CD14-positive monocyte (primary cell): Measurements from ENCODE around the gene QKI. TPM values are rescaled to one million over a fixed set of nuclear protein-coding genes. Genes with fewer than 3 reads are reported as not detected.
A peak's percentile ranks its signal among the peaks of the same experiment; 100 is the strongest.

Experiments
- DNase-seq, 3 donors: peaks; one replicate each; pipeline ENCODE4 v3.0.0-alpha.2; 2011 to 2022
- H2AFZ ChIP-seq: 2 replicates; pipeline ENCODE4 v1.6.0; 2012; ENCODE audit warnings: mild to moderate bottlenecking, low read depth, low read length, inconsistent platforms; ENCODE audit not compliant: insufficient read depth, poor library complexity, severe bottlenecking
- H3K27ac ChIP-seq, 2 donors: 1 replicate in 1 of 2; 2 replicates in 1 of 2; pipeline ENCODE4 v1.5.1; 2012 to 2013; ENCODE audit warnings: low read length in 2 of 2, control low read depth in 1 of 2, inconsistent platforms in 1 of 2, low read depth in 1 of 2, mild to moderate bottlenecking in 1 of 2
- H3K27me3 ChIP-seq, 2 donors: one replicate each; pipeline versions ENCODE4 v1.6.0 to v1.6.1; 2011 to 2013; ENCODE audit warnings: low read length in 2 of 2; ENCODE audit not compliant: control insufficient read depth in 2 of 2, insufficient read depth in 2 of 2
- H3K36me3 ChIP-seq, 2 donors: replicated peaks in 1 of 2; 1 replicate in 1 of 2; 2 replicates in 1 of 2; pipeline versions ENCODE4 v1.5.1 to v1.6.1; 2012 to 2013; ENCODE audit warnings: low read length in 2 of 2, control low read depth in 1 of 2, inconsistent platforms in 1 of 2, mild to moderate bottlenecking in 1 of 2; ENCODE audit not compliant: insufficient read depth in 2 of 2, control insufficient read depth in 1 of 2
- H3K4me1 ChIP-seq, 2 donors: 1 replicate in 1 of 2; 2 replicates in 1 of 2; pipeline versions ENCODE4 v1.5.1 to v1.6.1; 2012 to 2013; ENCODE audit warnings: low read length in 2 of 2, control low read depth in 1 of 2, inconsistent platforms in 1 of 2, mild to moderate bottlenecking in 1 of 2, moderate library complexity in 1 of 2; ENCODE audit not compliant: insufficient read depth in 2 of 2, control insufficient read depth in 1 of 2
- H3K4me2 ChIP-seq: replicated peaks from 2 replicates; pipeline ENCODE3; 2012; ENCODE audit warnings: low read length, moderate library complexity, mild to moderate bottlenecking; ENCODE audit not compliant: poor library complexity, severe bottlenecking; ENCODE audit errors: extremely low read depth
- H3K4me3 ChIP-seq, 3 experiments: fragments of 200-600 bp in 1 of 3; sonication (generic) in 1 of 3; replicated peaks in 1 of 3; 1 replicate in 2 of 3; 2 replicates in 1 of 3; pipeline ENCODE4 v1.5.1; 2011 to 2013; ENCODE audit warnings: low read length in 3 of 3, mild to moderate bottlenecking in 3 of 3, control low read depth in 2 of 3, low read depth in 2 of 3, inconsistent platforms in 1 of 3, moderate library complexity in 1 of 3
- H3K79me2 ChIP-seq: 2 replicates; pipeline ENCODE4 v1.6.0; 2012; ENCODE audit warnings: mild to moderate bottlenecking, control low read depth, inconsistent platforms, low read length, moderate library complexity; ENCODE audit not compliant: insufficient read depth
- H3K9ac ChIP-seq: 2 replicates; pipeline ENCODE4 v1.6.0; 2017; ENCODE audit warnings: low read length, mild to moderate bottlenecking; ENCODE audit not compliant: insufficient read depth, poor library complexity, severe bottlenecking
- H3K9me3 ChIP-seq, 2 donors: replicated peaks in 1 of 2; 1 replicate in 1 of 2; 2 replicates in 1 of 2; pipeline versions ENCODE4 v1.5.1 to v1.6.1; 2012 to 2013; ENCODE audit warnings: low read length in 2 of 2, control low read depth in 1 of 2; ENCODE audit not compliant: control insufficient read depth in 1 of 2, insufficient read depth in 1 of 2
- H4K20me1 ChIP-seq: 2 replicates; pipeline ENCODE4 v1.6.0; 2012; ENCODE audit warnings: mild to moderate bottlenecking, low read length, control low read depth, moderate library complexity; ENCODE audit not compliant: insufficient read depth
- H3K27ac Mint-ChIP-seq, 7 donors: one replicate each; pipeline ENCODE4 v1.8.0; 2020; ENCODE audit warnings: mild to moderate bottlenecking in 7 of 7, mixed read lengths in 7 of 7, moderate library complexity in 6 of 7, inconsistent platforms in 2 of 7
- H3K27me3 Mint-ChIP-seq, 3 donors: one replicate each; pipeline ENCODE4 v1.8.0; 2021 to 2022; ENCODE audit warnings: low read depth in 3 of 3, mild to moderate bottlenecking in 3 of 3, mixed read lengths in 3 of 3, moderate library complexity in 3 of 3, inconsistent platforms in 1 of 3
- H3K36me3 Mint-ChIP-seq, 2 donors: one replicate each; pipeline ENCODE4 v1.8.0; 2020; ENCODE audit warnings: mixed read lengths in 2 of 2, inconsistent platforms in 1 of 2, mild to moderate bottlenecking in 1 of 2
- H3K4me1 Mint-ChIP-seq: one replicate; pipeline ENCODE4 v1.8.0; 2020; ENCODE audit warnings: mild to moderate bottlenecking, mixed read lengths
- H3K4me3 Mint-ChIP-seq, 2 donors: one replicate each; pipeline ENCODE4 v1.8.0; 2020; ENCODE audit warnings: mild to moderate bottlenecking in 2 of 2, mixed read lengths in 2 of 2, moderate library complexity in 1 of 2
- H3K9me3 Mint-ChIP-seq, 7 donors: one replicate each; pipeline ENCODE4 v1.8.0; 2020 to 2022; ENCODE audit warnings: mixed read lengths in 7 of 7, mild to moderate bottlenecking in 6 of 7, moderate library complexity in 6 of 7, inconsistent platforms in 2 of 7
- WGBS: methylation state at CpG from one replicate; pipeline ENCODE4 v1.1.5; 2013; ENCODE audit warnings: missing lambda C conversion rate; ENCODE audit not compliant: insufficient coverage; 5-methylcytosine and 5-hydroxymethylcytosine counted together
- intact Hi-C, 2 donors: fragments of 100-400 bp; cut with micrococcal nuclease; formaldehyde crosslinking; loops; one replicate each; pipeline versions ENCODE4 v1.15.0 to v1.15.1; 2023
- polyA plus RNA-seq, 3 donors: library from polyadenylated mRNA; depleted of rRNA in 1 of 3; unstranded in 2 of 3; stranded (reverse) in 1 of 3; fragments of 300-500 nt in 2 of 3; fragments of >200 nt in 1 of 3; fragmentation: Illumina TruSeq in 2 of 3; gene quantifications; 1 replicate in 2 of 3; 2 replicates in 1 of 3; pipeline ENCODE4 v1.2.3, GENCODE V29; 2012 to 2021
- TF ChIP-seq, protein P1 (sequence below): fragments of 200-600 bp; IDR thresholded peaks from one replicate; pipeline ENCODE4 v1.8.0; 2022; ENCODE audit warnings: antibody characterized with exemption, mild to moderate bottlenecking

Gene QKI
- polyA plus RNA-seq, 3 donors = 24.3 to 154 (median 71.8) TPM

DNA sequence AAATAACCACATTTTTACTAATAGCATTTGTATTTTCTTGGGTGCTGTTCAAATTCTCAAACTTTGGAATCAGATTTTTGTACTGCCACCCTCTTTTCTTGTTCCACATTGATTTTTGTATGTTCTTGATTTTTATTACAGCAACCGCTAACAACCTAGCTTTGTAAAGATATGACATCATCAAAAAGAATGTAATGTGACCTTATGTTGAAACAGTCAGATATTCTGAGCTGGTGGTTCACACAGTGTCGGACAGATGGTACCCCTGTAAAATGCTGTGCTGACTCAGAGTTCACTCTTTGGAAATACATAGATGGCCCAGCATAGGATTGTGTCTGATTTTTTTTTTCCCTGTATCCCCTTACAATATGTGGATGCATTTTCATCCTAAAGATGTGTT is 118.9 kb downstream of the QKI start:
- peak overlapping the region; percentile 8 to 79 (median 42) for H3K27ac Mint-ChIP-seq

DNA sequence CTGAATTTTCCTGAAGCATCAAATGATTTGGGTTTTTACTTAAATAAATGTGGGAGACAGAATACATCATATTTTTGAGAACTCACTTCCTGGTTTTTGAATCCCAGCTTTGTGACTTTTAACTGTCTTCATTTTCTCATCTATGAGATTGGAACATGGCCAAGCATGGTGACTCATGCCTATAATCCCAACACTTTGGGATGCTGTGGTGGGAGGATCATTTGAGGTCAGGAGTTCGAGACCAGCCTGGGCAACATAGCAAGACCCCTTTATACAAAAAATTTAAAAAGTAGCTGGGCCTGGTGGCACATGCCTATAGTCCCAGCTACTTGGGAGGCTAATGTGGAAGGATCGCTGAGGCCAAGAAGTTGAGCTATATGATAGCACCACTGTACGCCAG is 122.3 kb downstream of the QKI start:
- Histone ChIP-seq H3K79me2 (peaks cover 100% of the 10 kb centered on the region), H3K27me3 (no peaks in the 10 kb centered on the region), H3K9ac (no peak overlapping the region), H3K27ac (peak overlapping the region in 1 of 2 donors; percentile 34), H4K20me1 (peaks cover 100% of the 10 kb centered on the region), H3K4me2 (no peak overlapping the region), H3K36me3 (peaks cover 5 to 50% of the 10 kb centered on the region in 2 donors), H3K9me3 (no peaks in the 10 kb centered on the region), H3K4me1 (peaks cover 9 to 15% of the 10 kb centered on the region in 2 donors), H3K4me3 (no peak overlapping the region), H2AFZ (no peak overlapping the region)
- peak overlapping the region in 2 of 7 donors; percentile 15 to 32 for H3K27ac Mint-ChIP-seq
- peaks cover 34% of the 10 kb centered on the region for H3K4me1 Mint-ChIP-seq
- peak in 1 of 3 donors; percentile 31 for DNase-seq
- WGBS = no CpG with 5 or more reads among the region's 3 CpGs
- H3K9me3 Mint-ChIP-seq = no peaks in the 10 kb centered on the region
- TF ChIP-seq, protein P1, sequence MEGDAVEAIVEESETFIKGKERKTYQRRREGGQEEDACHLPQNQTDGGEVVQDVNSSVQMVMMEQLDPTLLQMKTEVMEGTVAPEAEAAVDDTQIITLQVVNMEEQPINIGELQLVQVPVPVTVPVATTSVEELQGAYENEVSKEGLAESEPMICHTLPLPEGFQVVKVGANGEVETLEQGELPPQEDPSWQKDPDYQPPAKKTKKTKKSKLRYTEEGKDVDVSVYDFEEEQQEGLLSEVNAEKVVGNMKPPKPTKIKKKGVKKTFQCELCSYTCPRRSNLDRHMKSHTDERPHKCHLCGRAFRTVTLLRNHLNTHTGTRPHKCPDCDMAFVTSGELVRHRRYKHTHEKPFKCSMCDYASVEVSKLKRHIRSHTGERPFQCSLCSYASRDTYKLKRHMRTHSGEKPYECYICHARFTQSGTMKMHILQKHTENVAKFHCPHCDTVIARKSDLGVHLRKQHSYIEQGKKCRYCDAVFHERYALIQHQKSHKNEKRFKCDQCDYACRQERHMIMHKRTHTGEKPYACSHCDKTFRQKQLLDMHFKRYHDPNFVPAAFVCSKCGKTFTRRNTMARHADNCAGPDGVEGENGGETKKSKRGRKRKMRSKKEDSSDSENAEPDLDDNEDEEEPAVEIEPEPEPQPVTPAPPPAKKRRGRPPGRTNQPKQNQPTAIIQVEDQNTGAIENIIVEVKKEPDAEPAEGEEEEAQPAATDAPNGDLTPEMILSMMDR = no peak
- intact Hi-C loops = no loop called here
- H3K27me3 Mint-ChIP-seq = no peaks in the 10 kb centered on the region
- no peak overlapping the region for H3K4me3 Mint-ChIP-seq
- H3K36me3 Mint-ChIP-seq = peaks cover 37 to 53% of the 10 kb centered on the region in 2 donors

More for the DNA sequence above, 118.9 kb downstream of the QKI start:
- no peaks in the 10 kb centered on the region for H3K27me3 ChIP-seq
- Mint-ChIP-seq H3K4me1 (peaks cover 46% of the 10 kb centered on the region), H3K36me3 (peaks cover 25 to 40% of the 10 kb centered on the region in 2 donors), H3K27me3 (no peaks in the 10 kb centered on the region), H3K4me3 (no peak overlapping the region), H3K9me3 (no peaks in the 10 kb centered on the region)
- H2AFZ ChIP-seq = no peak overlapping the region
- peaks cover 100% of the 10 kb centered on the region for H4K20me1 ChIP-seq
- intact Hi-C loops = no loop called here
- peak overlapping the region in 1 of 2 donors; percentile 39 for H3K27ac ChIP-seq
- peaks cover 13 to 15% of the 10 kb centered on the region in 2 donors for H3K4me1 ChIP-seq
- peak; percentile 41 to 80 (median 63) for DNase-seq
- no peak overlapping the region for H3K9ac ChIP-seq
- TF ChIP-seq, protein P1 = no peak
- peaks cover 5 to 37% of the 10 kb centered on the region in 2 donors for H3K36me3 ChIP-seq
- no CpG with 5 or more reads among the region's 2 CpGs for WGBS
- H3K4me2 ChIP-seq = no peak overlapping the region
- no peak overlapping the region for H3K4me3 ChIP-seq
- H3K9me3 ChIP-seq = no peaks in the 10 kb centered on the region
- peaks cover 100% of the 10 kb centered on the region for H3K79me2 ChIP-seq
